GM23338 (cell line): ENCODE data around the gene GPR146. TPM values are rescaled to one million over a fixed set of nuclear protein-coding genes. Genes with fewer than 3 reads are reported as not detected.

Experiments used
- ATAC-seq: fragments of 200-7000 bp; cut with Tn5 transposase; 3 replicates; pipeline ENCODE4 v1.9.1; 2020
- DNase-seq: peaks from one replicate; pipeline ENCODE4 v3.0.0-alpha.2; 2015; ENCODE audit warnings: low spot score
- H2AFZ ChIP-seq: fragments of 200-600 bp; sonication (generic); 2 replicates; pipeline ENCODE4 v1.8.0; 2016; ENCODE audit warnings: antibody characterized with exemption, mild to moderate bottlenecking, moderate library complexity
- H3F3A ChIP-seq: fragments of 200-600 bp; sonication (generic); replicated peaks from 2 replicates; pipeline ENCODE4 v1.8.0; 2017; ENCODE audit warnings: antibody characterized with exemption, mixed run types, low read depth
- H3K27ac ChIP-seq: fragments of 200-600 bp; sonication (generic); 2 replicates; pipeline ENCODE4 v1.6.1; 2016; ENCODE audit warnings: low read depth
- H3K27me3 ChIP-seq: fragments of 200-600 bp; sonication (generic); 2 replicates; pipeline ENCODE4 v1.8.0; 2016; ENCODE audit warnings: mild to moderate bottlenecking, mixed run types, moderate library complexity; ENCODE audit not compliant: insufficient read depth
- H3K36me3 ChIP-seq: fragments of 200-600 bp; sonication (generic); 2 replicates; pipeline ENCODE4 v1.8.0; 2016; ENCODE audit warnings: mild to moderate bottlenecking; ENCODE audit not compliant: insufficient read depth
- H3K4me1 ChIP-seq: fragments of 200-600 bp; sonication (generic); 2 replicates; pipeline ENCODE4 v1.8.0; 2016; ENCODE audit warnings: mild to moderate bottlenecking, moderate library complexity; ENCODE audit not compliant: insufficient read depth
- H3K4me2 ChIP-seq: fragments of 200-600 bp; sonication (generic); 2 replicates; pipeline ENCODE4 v1.7.1; 2017; ENCODE audit warnings: mixed run types
- H3K4me3 ChIP-seq: fragments of 200-600 bp; sonication (generic); 2 replicates; pipeline ENCODE4 v1.6.1; 2016; ENCODE audit warnings: mixed run types
- H3K79me2 ChIP-seq: fragments of 200-600 bp; sonication (generic); replicated peaks from 2 replicates; pipeline ENCODE4 v1.8.0; 2017; ENCODE audit warnings: mild to moderate bottlenecking; ENCODE audit not compliant: insufficient read depth
- H3K9me2 ChIP-seq: fragments of 200-600 bp; sonication (generic); 2 replicates; pipeline ENCODE4 v1.8.0; 2017; ENCODE audit not compliant: insufficient read depth
- H4K20me1 ChIP-seq: fragments of 200-600 bp; sonication (generic); replicated peaks from 2 replicates; pipeline ENCODE4 v1.8.0; 2017; ENCODE audit warnings: mild to moderate bottlenecking; ENCODE audit not compliant: insufficient read depth
- H3K27ac Mint-ChIP-seq: 2 replicates; pipeline ENCODE4 v1.8.0; 2020; ENCODE audit warnings: inconsistent platforms, mild to moderate bottlenecking, moderate library complexity, mixed read lengths
- H3K27me3 Mint-ChIP-seq: 3 replicates; pipeline ENCODE4 v1.8.0; 2022; ENCODE audit warnings: low read depth, mild to moderate bottlenecking, moderate library complexity, mixed read lengths, inconsistent platforms; ENCODE audit not compliant: insufficient read depth, poor library complexity
- H3K36me3 Mint-ChIP-seq: 3 replicates; pipeline ENCODE4 v1.8.0; 2021; ENCODE audit warnings: low read depth, mild to moderate bottlenecking, inconsistent platforms, moderate library complexity, mixed read lengths
- H3K4me1 Mint-ChIP-seq: 3 replicates; pipeline ENCODE4 v1.8.0; 2020; ENCODE audit warnings: mild to moderate bottlenecking, inconsistent platforms, mixed read lengths
- H3K4me3 Mint-ChIP-seq: 3 replicates; pipeline ENCODE4 v1.8.0; 2021; ENCODE audit warnings: moderate library complexity, mild to moderate bottlenecking, inconsistent platforms, mixed read lengths
- H3K9me3 Mint-ChIP-seq: 3 replicates; pipeline ENCODE4 v1.8.0; 2020; ENCODE audit warnings: moderate library complexity, mild to moderate bottlenecking, inconsistent platforms, mixed read lengths
- CREB1 ChIP-seq: fragments of 250-450 bp; sonication (Bioruptor Pico); IDR thresholded peaks from 2 replicates; pipeline ENCODE4 v1.5.0; 2020; ENCODE audit warnings: low read depth, mild to moderate bottlenecking, moderate library complexity
- EZH2 ChIP-seq: fragments of 200-600 bp; sonication (generic); IDR thresholded peaks from one replicate; pipeline ENCODE4 v1.8.0; 2017; ENCODE audit warnings: antibody characterized with exemption, mild to moderate bottlenecking, low read depth; ENCODE audit not compliant: unreplicated experiment
- EZH2phosphoT487 ChIP-seq: fragments of 200-600 bp; sonication (generic); IDR thresholded peaks from one replicate; pipeline ENCODE4 v1.8.1; 2018; ENCODE audit warnings: antibody characterized with exemption; ENCODE audit not compliant: unreplicated experiment
- JUNB ChIP-seq: IDR thresholded peaks from one replicate; pipeline ENCODE4 v1.6.1; 2016; ENCODE audit warnings: antibody characterized with exemption; ENCODE audit not compliant: unreplicated experiment
- NANOG ChIP-seq: IDR thresholded peaks from 2 replicates; pipeline ENCODE4 v1.6.1; 2016; ENCODE audit warnings: antibody characterized with exemption, borderline replicate concordance
- POLR2AphosphoS5 ChIP-seq: IDR thresholded peaks from 2 replicates; pipeline ENCODE4 v1.6.1; 2016; ENCODE audit warnings: antibody characterized with exemption, low read depth
- STAT1 ChIP-seq: IDR thresholded peaks from one replicate; pipeline ENCODE4 v1.6.1; 2016; ENCODE audit warnings: antibody characterized with exemption; ENCODE audit not compliant: unreplicated experiment
- ZNF114 ChIP-seq: fragments of 250-450 bp; sonication (Bioruptor Pico); IDR thresholded peaks from 2 replicates; pipeline ENCODE4 v1.5.0; 2020; ENCODE audit warnings: mild to moderate bottlenecking, moderate library complexity
- ZNF331 ChIP-seq: fragments of 250-450 bp; sonication (Bioruptor Pico); IDR thresholded peaks from 2 replicates; pipeline ENCODE4 v1.5.0; 2020; ENCODE audit warnings: low read depth, mild to moderate bottlenecking, moderate library complexity
- polyA plus RNA-seq: library from polyadenylated mRNA; unstranded; fragments of >200 nt; fragmentation: Nextera tagmentation; extraction: Ambion mirVana; gene quantifications from 2 replicates; pipeline ENCODE4 v1.2.1, GENCODE V29; 2016
- total RNA-seq: library from RNA; depleted of rRNA; stranded (reverse); fragments of >200 nt; shearing (Covaris generic); gene quantifications from 2 replicates; pipeline ENCODE4 v1.2.3, GENCODE V29; 2014
- TF ChIP-seq, protein P1 (sequence below), 2 experiments: fragments of 200-600 bp in 1 of 2; sonication (generic) in 1 of 2; conservative IDR thresholded peaks; 2 replicates each; pipeline versions ENCODE4 v1.5.1 to v1.6.1; 2016 to 2017; ENCODE audit warnings: antibody characterized with exemption in 2 of 2, low read depth in 2 of 2, mild to moderate bottlenecking in 2 of 2, moderate library complexity in 1 of 2
- TF ChIP-seq, protein P2 (sequence below): IDR thresholded peaks from one replicate; pipeline ENCODE4 v1.6.1; 2018; ENCODE audit warnings: antibody characterized with exemption; ENCODE audit not compliant: unreplicated experiment
- TF ChIP-seq, protein P3 (sequence below): fragments of 250-450 bp; sonication (Bioruptor Pico); IDR thresholded peaks from 2 replicates; pipeline ENCODE4 v1.5.0; 2020; ENCODE audit warnings: mild to moderate bottlenecking, moderate library complexity
- TF ChIP-seq, protein P4 (sequence below): IDR thresholded peaks from 2 replicates; pipeline ENCODE4 v1.6.1; 2016; ENCODE audit warnings: antibody characterized with exemption

The GPR146 gene
- total and polyA plus RNA-seq, 2 experiments from 2014 or later: 0.28 to 0.37 TPM

DNA sequence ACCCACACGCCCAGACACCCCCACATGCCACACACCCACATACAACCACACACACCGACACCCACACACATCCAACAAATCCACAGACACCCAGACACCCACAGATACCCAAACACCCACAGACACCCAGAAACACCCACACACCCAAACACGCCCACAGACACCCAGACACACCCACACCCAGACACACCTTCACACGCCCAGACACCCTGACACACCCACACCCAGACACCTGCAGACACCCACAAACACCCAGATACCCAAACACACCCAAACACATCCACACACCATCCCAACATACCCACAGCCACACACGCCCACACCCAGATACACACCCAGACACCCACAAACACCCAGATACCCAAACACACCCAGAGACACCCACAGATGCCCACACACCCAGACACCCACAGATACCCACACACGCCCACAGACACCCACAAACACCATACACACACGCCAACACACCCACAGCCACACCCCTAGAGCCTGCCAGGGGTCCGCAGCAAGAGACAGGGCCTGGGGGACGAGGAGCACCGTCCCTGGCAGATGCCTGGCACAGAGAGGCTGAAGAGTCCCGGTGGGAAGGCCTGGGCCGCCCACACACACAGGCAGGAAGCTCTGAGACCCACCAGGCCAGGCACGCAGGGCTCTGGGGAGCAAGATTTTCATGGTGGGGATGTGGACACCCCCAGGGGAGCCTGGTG is 32.9 kb upstream of the GPR146 start:
- Mint-ChIP-seq H3K9me3 (no peaks in the 10 kb centered on the region), H3K4me3 (no peak overlapping the region), H3K36me3 (peaks cover 9% of the 10 kb centered on the region; the same call in 2 of the 3 replicates), H3K27ac (no peak overlapping the region), H3K4me1 (no peaks in the 10 kb centered on the region), H3K27me3 (peaks cover 19% of the 10 kb centered on the region)
- Histone ChIP-seq H3K27me3 (no peaks in the 10 kb centered on the region), H3K4me2 (no peak overlapping the region), H3K9me2 (no peaks in the 10 kb centered on the region), H3K36me3 (no peaks in the 10 kb centered on the region), H4K20me1 (peaks cover 11% of the 10 kb centered on the region; the same call in 1 of the 2 replicates), H3K4me3 (no peak overlapping the region), H3F3A (0 out of 2 replicates have a peak, but pooled peaks cover 3% of the 10 kb centered on the region), H3K79me2 (0 out of 2 replicates have a peak, but pooled peaks cover 9% of the 10 kb centered on the region), H3K27ac (no peak overlapping the region), H2AFZ (no peak overlapping the region), H3K4me1 (no peaks in the 10 kb centered on the region)
- no peak for DNase-seq
- ATAC-seq: no peak
- TF ChIP-seq, protein P1, sequence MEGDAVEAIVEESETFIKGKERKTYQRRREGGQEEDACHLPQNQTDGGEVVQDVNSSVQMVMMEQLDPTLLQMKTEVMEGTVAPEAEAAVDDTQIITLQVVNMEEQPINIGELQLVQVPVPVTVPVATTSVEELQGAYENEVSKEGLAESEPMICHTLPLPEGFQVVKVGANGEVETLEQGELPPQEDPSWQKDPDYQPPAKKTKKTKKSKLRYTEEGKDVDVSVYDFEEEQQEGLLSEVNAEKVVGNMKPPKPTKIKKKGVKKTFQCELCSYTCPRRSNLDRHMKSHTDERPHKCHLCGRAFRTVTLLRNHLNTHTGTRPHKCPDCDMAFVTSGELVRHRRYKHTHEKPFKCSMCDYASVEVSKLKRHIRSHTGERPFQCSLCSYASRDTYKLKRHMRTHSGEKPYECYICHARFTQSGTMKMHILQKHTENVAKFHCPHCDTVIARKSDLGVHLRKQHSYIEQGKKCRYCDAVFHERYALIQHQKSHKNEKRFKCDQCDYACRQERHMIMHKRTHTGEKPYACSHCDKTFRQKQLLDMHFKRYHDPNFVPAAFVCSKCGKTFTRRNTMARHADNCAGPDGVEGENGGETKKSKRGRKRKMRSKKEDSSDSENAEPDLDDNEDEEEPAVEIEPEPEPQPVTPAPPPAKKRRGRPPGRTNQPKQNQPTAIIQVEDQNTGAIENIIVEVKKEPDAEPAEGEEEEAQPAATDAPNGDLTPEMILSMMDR (conservative IDR thresholded peaks at IDR 0.05; ENCODE audit: low read depth in 2 of 2): no peak
- TF ChIP-seq, protein P2, sequence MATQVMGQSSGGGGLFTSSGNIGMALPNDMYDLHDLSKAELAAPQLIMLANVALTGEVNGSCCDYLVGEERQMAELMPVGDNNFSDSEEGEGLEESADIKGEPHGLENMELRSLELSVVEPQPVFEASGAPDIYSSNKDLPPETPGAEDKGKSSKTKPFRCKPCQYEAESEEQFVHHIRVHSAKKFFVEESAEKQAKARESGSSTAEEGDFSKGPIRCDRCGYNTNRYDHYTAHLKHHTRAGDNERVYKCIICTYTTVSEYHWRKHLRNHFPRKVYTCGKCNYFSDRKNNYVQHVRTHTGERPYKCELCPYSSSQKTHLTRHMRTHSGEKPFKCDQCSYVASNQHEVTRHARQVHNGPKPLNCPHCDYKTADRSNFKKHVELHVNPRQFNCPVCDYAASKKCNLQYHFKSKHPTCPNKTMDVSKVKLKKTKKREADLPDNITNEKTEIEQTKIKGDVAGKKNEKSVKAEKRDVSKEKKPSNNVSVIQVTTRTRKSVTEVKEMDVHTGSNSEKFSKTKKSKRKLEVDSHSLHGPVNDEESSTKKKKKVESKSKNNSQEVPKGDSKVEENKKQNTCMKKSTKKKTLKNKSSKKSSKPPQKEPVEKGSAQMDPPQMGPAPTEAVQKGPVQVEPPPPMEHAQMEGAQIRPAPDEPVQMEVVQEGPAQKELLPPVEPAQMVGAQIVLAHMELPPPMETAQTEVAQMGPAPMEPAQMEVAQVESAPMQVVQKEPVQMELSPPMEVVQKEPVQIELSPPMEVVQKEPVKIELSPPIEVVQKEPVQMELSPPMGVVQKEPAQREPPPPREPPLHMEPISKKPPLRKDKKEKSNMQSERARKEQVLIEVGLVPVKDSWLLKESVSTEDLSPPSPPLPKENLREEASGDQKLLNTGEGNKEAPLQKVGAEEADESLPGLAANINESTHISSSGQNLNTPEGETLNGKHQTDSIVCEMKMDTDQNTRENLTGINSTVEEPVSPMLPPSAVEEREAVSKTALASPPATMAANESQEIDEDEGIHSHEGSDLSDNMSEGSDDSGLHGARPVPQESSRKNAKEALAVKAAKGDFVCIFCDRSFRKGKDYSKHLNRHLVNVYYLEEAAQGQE: no peak
- TF ChIP-seq NANOG (no peak), CREB1 (CRISPR knock-in tag) (no peak), EZH2 (no peak), JUNB (no peak), ZNF331 (CRISPR knock-in tag) (no peak), ZNF114 (CRISPR knock-in tag) (no peak), STAT1 (no peak), EZH2phosphoT487 (no peak), POLR2AphosphoS5 (no peak)
- TF ChIP-seq, protein P3, sequence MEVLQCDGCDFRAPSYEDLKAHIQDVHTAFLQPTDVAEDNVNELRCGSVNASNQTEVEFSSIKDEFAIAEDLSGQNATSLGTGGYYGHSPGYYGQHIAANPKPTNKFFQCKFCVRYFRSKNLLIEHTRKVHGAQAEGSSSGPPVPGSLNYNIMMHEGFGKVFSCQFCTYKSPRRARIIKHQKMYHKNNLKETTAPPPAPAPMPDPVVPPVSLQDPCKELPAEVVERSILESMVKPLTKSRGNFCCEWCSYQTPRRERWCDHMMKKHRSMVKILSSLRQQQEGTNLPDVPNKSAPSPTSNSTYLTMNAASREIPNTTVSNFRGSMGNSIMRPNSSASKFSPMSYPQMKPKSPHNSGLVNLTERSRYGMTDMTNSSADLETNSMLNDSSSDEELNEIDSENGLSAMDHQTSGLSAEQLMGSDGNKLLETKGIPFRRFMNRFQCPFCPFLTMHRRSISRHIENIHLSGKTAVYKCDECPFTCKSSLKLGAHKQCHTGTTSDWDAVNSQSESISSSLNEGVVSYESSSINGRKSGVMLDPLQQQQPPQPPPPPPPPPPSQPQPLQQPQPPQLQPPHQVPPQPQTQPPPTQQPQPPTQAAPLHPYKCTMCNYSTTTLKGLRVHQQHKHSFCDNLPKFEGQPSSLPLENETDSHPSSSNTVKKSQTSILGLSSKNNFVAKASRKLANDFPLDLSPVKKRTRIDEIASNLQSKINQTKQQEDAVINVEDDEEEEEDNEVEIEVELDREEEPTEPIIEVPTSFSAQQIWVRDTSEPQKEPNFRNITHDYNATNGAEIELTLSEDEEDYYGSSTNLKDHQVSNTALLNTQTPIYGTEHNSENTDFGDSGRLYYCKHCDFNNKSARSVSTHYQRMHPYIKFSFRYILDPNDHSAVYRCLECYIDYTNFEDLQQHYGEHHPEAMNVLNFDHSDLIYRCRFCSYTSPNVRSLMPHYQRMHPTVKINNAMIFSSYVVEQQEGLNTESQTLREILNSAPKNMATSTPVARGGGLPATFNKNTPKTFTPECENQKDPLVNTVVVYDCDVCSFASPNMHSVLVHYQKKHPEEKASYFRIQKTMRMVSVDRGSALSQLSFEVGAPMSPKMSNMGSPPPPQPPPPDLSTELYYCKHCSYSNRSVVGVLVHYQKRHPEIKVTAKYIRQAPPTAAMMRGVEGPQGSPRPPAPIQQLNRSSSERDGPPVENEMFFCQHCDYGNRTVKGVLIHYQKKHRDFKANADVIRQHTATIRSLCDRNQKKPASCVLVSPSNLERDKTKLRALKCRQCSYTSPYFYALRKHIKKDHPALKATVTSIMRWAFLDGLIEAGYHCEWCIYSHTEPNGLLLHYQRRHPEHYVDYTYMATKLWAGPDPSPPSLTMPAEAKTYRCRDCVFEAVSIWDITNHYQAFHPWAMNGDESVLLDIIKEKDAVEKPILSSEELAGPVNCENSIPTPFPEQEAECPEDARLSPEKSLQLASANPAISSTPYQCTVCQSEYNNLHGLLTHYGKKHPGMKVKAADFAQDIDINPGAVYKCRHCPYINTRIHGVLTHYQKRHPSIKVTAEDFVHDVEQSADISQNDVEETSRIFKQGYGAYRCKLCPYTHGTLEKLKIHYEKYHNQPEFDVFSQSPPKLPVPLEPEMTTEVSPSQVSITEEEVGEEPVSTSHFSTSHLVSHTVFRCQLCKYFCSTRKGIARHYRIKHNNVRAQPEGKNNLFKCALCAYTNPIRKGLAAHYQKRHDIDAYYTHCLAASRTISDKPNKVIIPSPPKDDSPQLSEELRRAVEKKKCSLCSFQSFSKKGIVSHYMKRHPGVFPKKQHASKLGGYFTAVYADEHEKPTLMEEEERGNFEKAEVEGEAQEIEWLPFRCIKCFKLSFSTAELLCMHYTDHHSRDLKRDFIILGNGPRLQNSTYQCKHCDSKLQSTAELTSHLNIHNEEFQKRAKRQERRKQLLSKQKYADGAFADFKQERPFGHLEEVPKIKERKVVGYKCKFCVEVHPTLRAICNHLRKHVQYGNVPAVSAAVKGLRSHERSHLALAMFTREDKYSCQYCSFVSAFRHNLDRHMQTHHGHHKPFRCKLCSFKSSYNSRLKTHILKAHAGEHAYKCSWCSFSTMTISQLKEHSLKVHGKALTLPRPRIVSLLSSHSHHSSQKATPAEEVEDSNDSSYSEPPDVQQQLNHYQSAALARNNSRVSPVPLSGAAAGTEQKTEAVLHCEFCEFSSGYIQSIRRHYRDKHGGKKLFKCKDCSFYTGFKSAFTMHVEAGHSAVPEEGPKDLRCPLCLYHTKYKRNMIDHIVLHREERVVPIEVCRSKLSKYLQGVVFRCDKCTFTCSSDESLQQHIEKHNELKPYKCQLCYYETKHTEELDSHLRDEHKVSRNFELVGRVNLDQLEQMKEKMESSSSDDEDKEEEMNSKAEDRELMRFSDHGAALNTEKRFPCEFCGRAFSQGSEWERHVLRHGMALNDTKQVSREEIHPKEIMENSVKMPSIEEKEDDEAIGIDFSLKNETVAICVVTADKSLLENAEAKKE (CRISPR knock-in tag): no peak
- TF ChIP-seq, protein P4, sequence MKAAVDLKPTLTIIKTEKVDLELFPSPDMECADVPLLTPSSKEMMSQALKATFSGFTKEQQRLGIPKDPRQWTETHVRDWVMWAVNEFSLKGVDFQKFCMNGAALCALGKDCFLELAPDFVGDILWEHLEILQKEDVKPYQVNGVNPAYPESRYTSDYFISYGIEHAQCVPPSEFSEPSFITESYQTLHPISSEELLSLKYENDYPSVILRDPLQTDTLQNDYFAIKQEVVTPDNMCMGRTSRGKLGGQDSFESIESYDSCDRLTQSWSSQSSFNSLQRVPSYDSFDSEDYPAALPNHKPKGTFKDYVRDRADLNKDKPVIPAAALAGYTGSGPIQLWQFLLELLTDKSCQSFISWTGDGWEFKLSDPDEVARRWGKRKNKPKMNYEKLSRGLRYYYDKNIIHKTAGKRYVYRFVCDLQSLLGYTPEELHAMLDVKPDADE: no peak
